GM21528 (cell line): Measurements from ENCODE around the gene TGM5.
"Not testable (repeated sequence)": the region's sequence is repeated elsewhere in the genome, so short reads cannot be mapped to it uniquely, and the experiment has no call there.

ENCODE experiments used
- ATAC-seq: cut with Tn5 transposase; IDR thresholded peaks from one replicate; pipeline ENCODE4 v1.9.1; 2021; ENCODE audit warnings: mild to moderate bottlenecking, moderate library complexity; ENCODE audit not compliant: unreplicated experiment, low FRiP score

The TGM5 gene

GRCh38 chr15:43276563-43277200 is 10.0 kb upstream of the TGM5 start:
- ATAC-seq = no peak

- no peak for ATAC-seq
Observed at GRCh38 chr15:43275740-43276562, 9.2 kb upstream of the TGM5 start.

- no peak for ATAC-seq
Observed at GRCh38 chr15:43274136-43274535, 7.4 kb upstream of the TGM5 start.

- no peak for ATAC-seq
Observed at GRCh38 chr15:43273243-43273642, 6.5 kb upstream of the TGM5 start.

GRCh38 chr15:43271908-43272307 is 5.2 kb upstream of the TGM5 start:
- ATAC-seq = not testable (repeated sequence)

- ATAC-seq = no peak
Observed at GRCh38 chr15:43270676-43271306, 4.1 kb upstream of the TGM5 start.

- no peak for ATAC-seq
Observed at GRCh38 chr15:43270113-43270665, 3.5 kb upstream of the TGM5 start.

- ATAC-seq = no peak
Observed at GRCh38 chr15:43268111-43269105, 1.7 kb upstream of the TGM5 start.

- ATAC-seq = no peak
Observed at GRCh38 chr15:43267439-43267838, 711 bp upstream of the TGM5 start.

GRCh38 chr15:43266386-43266785 is 342 bp downstream of the TGM5 start:
- no peak for ATAC-seq

GRCh38 chr15:43260011-43260615 is 6.6 kb downstream of the TGM5 start:
- no peak for ATAC-seq

GRCh38 chr15:43258781-43259180 is 7.9 kb downstream of the TGM5 start:
- no peak for ATAC-seq

GRCh38 chr15:43256341-43256740 is 10.4 kb downstream of the TGM5 start:
- ATAC-seq = no peak

- ATAC-seq = no peak
Observed at GRCh38 chr15:43255376-43255775, 11.4 kb downstream of the TGM5 start.

- peak; percentile 45 for ATAC-seq
Observed at GRCh38 chr15:43253431-43254403, 13.0 kb downstream of the TGM5 start.

- ATAC-seq = no peak
Observed at GRCh38 chr15:43251871-43252250, 14.9 kb downstream of the TGM5 start.

- ATAC-seq = no peak
Observed at GRCh38 chr15:43251185-43251870, 15.4 kb downstream of the TGM5 start.

- ATAC-seq = no peak
Observed at GRCh38 chr15:43250785-43251184, 15.9 kb downstream of the TGM5 start.
